HG02588 (cell line): Measurements from ENCODE around the gene OPCML.

Experiments
- ATAC-seq: cut with Tn5 transposase; IDR thresholded peaks from one replicate; pipeline ENCODE4 v1.9.1; 2021; ENCODE audit warnings: mild to moderate bottlenecking, moderate library complexity; ENCODE audit not compliant: unreplicated experiment

OPCML gene

GRCh38 chr11:133047036-133047770 lies 485.1 kb downstream of the OPCML start:
- ATAC-seq, result no peak

- ATAC-seq, result no peak
These were observed 486.0 kb downstream of the OPCML start for GRCh38 chr11:133046252-133046651.

GRCh38 chr11:133041928-133042882 lies 490.1 kb downstream of the OPCML start:
- no peak for ATAC-seq

GRCh38 chr11:133041181-133041580 lies 491.1 kb downstream of the OPCML start:
- no peak for ATAC-seq

GRCh38 chr11:133040289-133040900 lies 491.9 kb downstream of the OPCML start:
- no peak for ATAC-seq

- no peak for ATAC-seq
These were observed 493.5 kb downstream of the OPCML start for GRCh38 chr11:133038850-133039249.

GRCh38 chr11:133034929-133035328 lies 497.4 kb downstream of the OPCML start:
- ATAC-seq, result no peak

- no peak for ATAC-seq
These were observed 503.2 kb downstream of the OPCML start for GRCh38 chr11:133029107-133029506.

- no peak for ATAC-seq
These were observed 505.3 kb downstream of the OPCML start for GRCh38 chr11:133026952-133027351.

- ATAC-seq, result no peak
These were observed 508.0 kb downstream of the OPCML start for GRCh38 chr11:133024301-133024700.

GRCh38 chr11:133023232-133023631 lies 509.1 kb downstream of the OPCML start:
- no peak for ATAC-seq

- no peak for ATAC-seq
These were observed 510.7 kb downstream of the OPCML start for GRCh38 chr11:133021553-133021952.

GRCh38 chr11:133020372-133020714 lies 512.0 kb downstream of the OPCML start:
- ATAC-seq, result no peak

GRCh38 chr11:133019545-133020371 lies 512.5 kb downstream of the OPCML start:
- no peak for ATAC-seq

- ATAC-seq, result no peak
These were observed 516.8 kb downstream of the OPCML start for GRCh38 chr11:133015457-133015856.

- ATAC-seq, result no peak
These were observed 518.0 kb downstream of the OPCML start for GRCh38 chr11:133014337-133014736.

GRCh38 chr11:133012803-133013202 lies 519.5 kb downstream of the OPCML start:
- ATAC-seq, result no peak

GRCh38 chr11:133011604-133012003 lies 520.7 kb downstream of the OPCML start:
- ATAC-seq, result no peak

GRCh38 chr11:133007027-133007584 lies 525.2 kb downstream of the OPCML start:
- ATAC-seq, result no peak

- no peak for ATAC-seq
These were observed 527.9 kb downstream of the OPCML start for GRCh38 chr11:133004369-133004768.
